Large intestine (tissue), 3 donors: ENCODE results near the gene ADAMTS17. TPM values are rescaled to one million over a fixed set of nuclear protein-coding genes. Genes with fewer than 3 reads are reported as not detected.
A peak's percentile ranks its signal among the peaks of the same experiment; 100 is the strongest.

Experiments used
- DNase-seq, 2 donors: peaks; one replicate each; pipeline versions ENCODE4 v3.0.0 to v3.0.0-alpha.2; 2013
- H3K27ac ChIP-seq: one replicate; pipeline ENCODE4 v1.5.1; 2013; ENCODE audit warnings: low read length
- H3K27me3 ChIP-seq: 2 replicates; pipeline ENCODE4 v1.6.1; 2013; ENCODE audit warnings: low read length; ENCODE audit not compliant: control insufficient read depth, insufficient read depth
- H3K36me3 ChIP-seq: 2 replicates; pipeline ENCODE4 v1.6.1; 2013; ENCODE audit warnings: low read length; ENCODE audit not compliant: control insufficient read depth, insufficient read depth
- H3K4me1 ChIP-seq: one replicate; pipeline ENCODE4 v1.6.1; 2013; ENCODE audit warnings: low read length; ENCODE audit not compliant: control insufficient read depth, insufficient read depth
- H3K4me3 ChIP-seq: one replicate; pipeline ENCODE4 v1.5.1; 2013; ENCODE audit warnings: low read length
- H3K9me3 ChIP-seq: one replicate; pipeline ENCODE4 v1.6.1; 2013; ENCODE audit warnings: mild to moderate bottlenecking, low read depth, low read length, moderate library complexity; ENCODE audit not compliant: control insufficient read depth
- WGBS: methylation state at CpG from one replicate; pipeline ENCODE4 v1.1.5; 2013; ENCODE audit warnings: low lambda C conversion rate; ENCODE audit not compliant: insufficient coverage; 5-methylcytosine and 5-hydroxymethylcytosine counted together
- polyA plus RNA-seq: library from polyadenylated mRNA; unstranded; fragments of 120-200 nt; gene quantifications from one replicate; pipeline ENCODE4 v1.2.1, GENCODE V29; 2013

The ADAMTS17 gene
- polyA plus RNA-seq, 1 donor: 3.7 TPM

- H3K4me3 ChIP-seq: no peak overlapping the region
- WGBS: no CpG with 5 or more reads among the region's 3 CpGs
- no peak for DNase-seq
Measured at GRCh38 chr15:100147828-100148227, 193.9 kb downstream of the ADAMTS17 start.

GRCh38 chr15:100143378-100143777 is 198.4 kb downstream of the ADAMTS17 start:
- no peaks in the 10 kb centered on the region for H3K27me3 ChIP-seq
- H3K36me3 ChIP-seq: no peaks in the 10 kb centered on the region
- H3K27ac ChIP-seq: no peak overlapping the region
- no peaks in the 10 kb centered on the region for H3K9me3 ChIP-seq
- H3K4me1 ChIP-seq: no peaks in the 10 kb centered on the region
- no CpG with 5 or more reads among the region's 1 CpG for WGBS
- DNase-seq: no peak
- H3K4me3 ChIP-seq: no peak overlapping the region

More at GRCh38 chr15:100147828-100148227, 193.9 kb downstream of the ADAMTS17 start:
- Histone ChIP-seq H3K27ac (no peak overlapping the region), H3K4me1 (no peaks in the 10 kb centered on the region), H3K9me3 (peaks cover 5% of the 10 kb centered on the region), H3K27me3 (no peaks in the 10 kb centered on the region), H3K36me3 (no peaks in the 10 kb centered on the region)

DNA sequence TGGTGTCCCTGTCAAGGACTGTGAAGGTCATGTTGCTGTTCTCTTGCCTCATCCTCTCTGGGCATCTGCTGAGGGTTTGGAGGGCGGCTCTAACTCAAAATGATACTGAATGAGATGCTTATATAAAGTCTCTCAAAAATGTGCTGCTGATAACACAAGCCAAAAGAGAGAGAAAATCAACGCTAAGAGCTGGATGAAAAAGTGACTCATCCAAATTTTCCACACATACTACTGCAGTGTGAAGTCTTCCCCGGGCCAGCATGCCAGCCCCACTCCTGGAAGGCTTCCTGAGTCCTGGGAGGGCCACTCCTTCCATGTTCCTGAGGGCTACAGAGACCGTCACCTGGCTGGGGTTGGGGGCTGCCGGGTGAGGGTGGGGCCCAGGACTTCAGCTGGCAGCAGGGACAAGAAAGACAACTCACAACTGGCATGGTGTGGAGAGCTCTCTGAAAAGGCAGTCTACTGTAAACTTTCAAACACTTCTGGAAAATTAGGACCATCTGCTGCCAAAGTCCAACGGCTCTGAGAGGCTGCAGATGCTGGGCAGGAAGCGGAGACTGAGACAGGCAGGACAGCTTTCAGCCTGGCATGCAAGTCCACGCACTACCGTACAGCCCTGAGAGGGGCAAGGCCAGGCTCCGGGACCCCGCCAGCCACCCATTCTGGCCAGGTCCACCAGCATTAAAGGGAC is 200.3 kb downstream of the ADAMTS17 start:
- Histone ChIP-seq H3K27me3 (no peaks in the 10 kb centered on the region), H3K4me3 (no peak overlapping the region), H3K9me3 (no peaks in the 10 kb centered on the region), H3K4me1 (no peaks in the 10 kb centered on the region), H3K27ac (no peak overlapping the region), H3K36me3 (no peaks in the 10 kb centered on the region)
- WGBS: no CpG with 5 or more reads among the region's 11 CpGs
- DNase-seq: no peak

DNA sequence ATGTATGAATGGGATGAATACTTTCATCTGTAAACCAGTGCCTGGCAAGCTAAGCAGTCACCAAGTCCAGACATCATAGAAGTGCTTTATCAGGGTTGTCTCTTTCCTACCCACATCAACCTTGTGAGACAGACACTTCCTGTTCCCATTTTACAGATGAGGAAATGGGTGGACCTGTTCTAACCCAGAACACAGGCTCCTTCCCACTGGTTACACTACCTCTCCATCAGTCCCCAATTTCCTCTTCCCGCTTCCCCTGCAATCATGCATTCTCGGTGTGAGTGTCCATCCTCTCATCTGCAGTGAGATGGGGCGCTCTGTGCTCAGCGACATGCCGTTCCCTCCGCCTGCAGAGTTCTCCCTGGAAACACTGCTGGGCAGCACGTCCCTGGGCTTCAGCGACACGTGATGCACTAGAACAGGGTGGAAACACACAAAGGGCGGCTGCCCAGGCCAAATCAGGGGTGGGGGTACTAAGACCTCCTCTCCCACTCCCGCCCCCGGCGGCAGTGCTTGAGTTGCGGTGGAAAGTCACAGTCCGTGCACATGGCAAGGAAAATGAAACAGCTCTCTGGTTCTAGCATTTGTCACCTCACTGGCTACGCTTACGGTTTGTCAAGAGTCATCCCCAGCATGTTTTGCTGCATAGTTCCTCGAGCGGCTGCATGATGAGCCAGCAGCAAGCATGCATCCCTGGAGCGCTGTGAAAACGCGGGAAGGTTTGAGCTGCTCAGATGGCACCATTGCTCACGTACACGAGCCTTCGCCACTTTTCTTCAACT is 201.1 kb downstream of the ADAMTS17 start:
- H3K27me3 ChIP-seq: no peaks in the 10 kb centered on the region
- H3K4me1 ChIP-seq: no peaks in the 10 kb centered on the region
- 60% methylated on average over 1 of the region's 25 CpGs for WGBS

GRCh38 chr15:100134586-100134985 is 207.2 kb downstream of the ADAMTS17 start:
- H3K27ac ChIP-seq: no peak overlapping the region
- H3K27me3 ChIP-seq: no peaks in the 10 kb centered on the region
- DNase-seq: no peak
- H3K4me1 ChIP-seq: no peaks in the 10 kb centered on the region
- H3K9me3 ChIP-seq: peaks cover 3% of the 10 kb centered on the region
- WGBS: 83% methylated on average over 1 of the region's 5 CpGs
- H3K4me3 ChIP-seq: no peak overlapping the region
- no peaks in the 10 kb centered on the region for H3K36me3 ChIP-seq

More for the DNA sequence above, 201.1 kb downstream of the ADAMTS17 start:
- Histone ChIP-seq H3K27ac (no peak overlapping the region), H3K36me3 (no peaks in the 10 kb centered on the region), H3K4me3 (no peak overlapping the region), H3K9me3 (no peaks in the 10 kb centered on the region)
- no peak for DNase-seq

- H3K27me3 ChIP-seq: no peaks in the 10 kb centered on the region
- no peaks in the 10 kb centered on the region for H3K4me1 ChIP-seq
- H3K4me3 ChIP-seq: no peak overlapping the region
- no CpG with 5 or more reads among the region's 7 CpGs for WGBS
- no peak overlapping the region for H3K27ac ChIP-seq
- no peak for DNase-seq
- peaks cover 3% of the 10 kb centered on the region for H3K9me3 ChIP-seq
- H3K36me3 ChIP-seq: no peaks in the 10 kb centered on the region
Measured at GRCh38 chr15:100134089-100134583, 207.6 kb downstream of the ADAMTS17 start.

- no peaks in the 10 kb centered on the region for H3K36me3 ChIP-seq
- H3K27me3 ChIP-seq: no peaks in the 10 kb centered on the region
- no CpG with 5 or more reads among the region's 3 CpGs for WGBS
- no peak for DNase-seq
- no peak overlapping the region for H3K27ac ChIP-seq
- peaks cover 3% of the 10 kb centered on the region for H3K9me3 ChIP-seq
- H3K4me1 ChIP-seq: no peaks in the 10 kb centered on the region
- H3K4me3 ChIP-seq: no peak overlapping the region
Measured at GRCh38 chr15:100133001-100133400, 208.8 kb downstream of the ADAMTS17 start.

DNA sequence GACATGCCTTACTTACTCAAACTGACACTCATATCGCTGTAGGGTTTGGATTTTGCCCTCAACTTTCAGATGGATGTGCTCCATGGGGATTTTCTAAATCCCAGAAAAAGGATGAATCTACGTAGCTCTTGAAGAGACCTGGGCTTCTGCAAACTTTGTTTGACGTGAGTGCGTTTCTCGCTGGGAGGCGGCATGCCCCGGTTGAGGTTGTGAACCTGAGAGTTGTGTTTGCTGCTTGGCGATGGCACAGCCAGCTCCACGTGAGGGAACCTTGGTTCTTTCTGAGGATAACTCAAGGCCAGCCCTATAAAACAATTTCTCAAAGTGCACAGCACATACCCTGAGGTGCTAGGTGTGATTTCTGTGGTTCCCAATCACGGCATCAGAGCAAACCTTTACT is 209.5 kb downstream of the ADAMTS17 start:
- no peaks in the 10 kb centered on the region for H3K4me1 ChIP-seq
- H3K4me3 ChIP-seq: no peak overlapping the region
- H3K27ac ChIP-seq: no peak overlapping the region
- no peak for DNase-seq
- no peaks in the 10 kb centered on the region for H3K36me3 ChIP-seq
- WGBS: no CpG with 5 or more reads among the region's 10 CpGs
- H3K27me3 ChIP-seq: no peaks in the 10 kb centered on the region
- peaks cover 3% of the 10 kb centered on the region for H3K9me3 ChIP-seq

DNA sequence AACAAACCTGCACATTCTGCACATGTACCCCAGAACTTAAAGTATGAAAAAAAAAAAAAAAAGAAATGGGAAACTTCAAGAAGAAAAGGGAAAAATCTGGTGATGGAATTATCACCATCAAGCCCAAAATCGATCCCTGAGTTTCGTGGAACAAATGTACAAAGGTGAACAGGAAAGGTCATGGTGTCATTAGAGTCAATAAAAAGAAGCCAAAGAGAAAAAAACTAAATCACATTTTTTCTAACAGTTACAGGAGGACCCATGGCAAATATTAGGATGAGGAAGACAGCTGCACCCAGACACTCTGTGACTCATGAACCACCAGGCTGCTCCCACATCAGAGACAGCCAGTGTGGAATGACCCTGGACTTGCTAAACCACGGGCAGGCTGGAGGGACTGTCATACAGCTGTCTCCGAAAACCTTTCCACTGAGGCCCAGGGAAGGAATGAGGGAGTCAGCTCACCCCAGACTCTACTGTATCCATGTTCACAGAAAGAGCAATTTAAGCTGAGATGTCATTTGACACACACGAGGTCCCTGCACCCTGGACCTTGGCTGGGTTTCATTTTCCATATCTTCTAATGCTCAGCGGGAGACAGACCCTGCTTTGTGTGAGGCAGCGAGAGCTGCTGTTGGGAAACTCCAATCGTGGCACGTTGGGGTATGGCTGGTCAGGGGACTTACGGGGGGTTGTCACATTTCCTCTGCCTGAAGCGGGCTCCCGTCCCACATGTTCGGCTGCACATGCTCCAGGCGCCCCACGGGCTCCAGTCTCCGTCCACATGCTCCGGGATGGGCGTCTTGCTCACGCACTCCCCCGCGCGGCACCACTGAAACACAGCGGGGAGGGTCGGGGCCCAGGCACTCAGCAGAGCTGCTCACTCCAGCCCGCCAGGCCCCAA is 210.2 kb downstream of the ADAMTS17 start:
- H3K4me3 ChIP-seq: no peak overlapping the region

GRCh38 chr15:100129677-100130076 is 212.1 kb downstream of the ADAMTS17 start:
- no peak for DNase-seq
- peaks cover 3% of the 10 kb centered on the region for H3K9me3 ChIP-seq
- no peak overlapping the region for H3K4me3 ChIP-seq
- H3K27ac ChIP-seq: no peak overlapping the region
- no CpG with 5 or more reads among the region's 9 CpGs for WGBS
- H3K27me3 ChIP-seq: no peaks in the 10 kb centered on the region
- H3K4me1 ChIP-seq: no peaks in the 10 kb centered on the region
- H3K36me3 ChIP-seq: no peaks in the 10 kb centered on the region

More for the DNA sequence above, 210.2 kb downstream of the ADAMTS17 start:
- H3K4me1 ChIP-seq: no peaks in the 10 kb centered on the region
- peak; percentile 38 to 64 for DNase-seq
- no peaks in the 10 kb centered on the region for H3K27me3 ChIP-seq
- no peak overlapping the region for H3K27ac ChIP-seq
- H3K36me3 ChIP-seq: no peaks in the 10 kb centered on the region
- peaks cover 3% of the 10 kb centered on the region for H3K9me3 ChIP-seq
- 90% methylated on average over 2 of the region's 25 CpGs for WGBS
